Adrenal gland (tissue), 12 donors: ENCODE data around the gene ZXDC. TPM values are rescaled to one million over a fixed set of nuclear protein-coding genes. Genes with fewer than 3 reads are reported as not detected.

Source experiments
- DNase-seq, 7 donors: peaks; one replicate each; pipeline ENCODE4 v3.0.0-alpha.2; 2019 to 2020
- H3K27ac ChIP-seq, 5 donors: fragments of 200-600 bp; sonication (generic) in 4 of 5; 1 replicate in 3 of 5; 2 replicates in 2 of 5; pipeline versions ENCODE4 v1.5.1 to v1.8.0; 2016 to 2020; ENCODE audit warnings: mild to moderate bottlenecking in 1 of 5
- H3K27me3 ChIP-seq: fragments of 200-600 bp; 2 replicates; pipeline ENCODE4 v1.8.0; 2021
- H3K36me3 ChIP-seq, 2 donors: fragments of 200-600 bp; replicated peaks in 1 of 2; 1 replicate in 1 of 2; 2 replicates in 1 of 2; pipeline versions ENCODE4 v1.5.1 to v1.8.0; 2018 to 2022
- H3K4me1 ChIP-seq, 2 donors: fragments of 200-600 bp; replicated peaks in 1 of 2; 1 replicate in 1 of 2; 2 replicates in 1 of 2; pipeline versions ENCODE4 v1.5.1 to v1.8.0; 2018 to 2021
- H3K4me3 ChIP-seq, 4 donors: fragments of 200-600 bp; sonication (generic) in 3 of 4; one replicate each; pipeline ENCODE4 v1.5.1; 2016 to 2018
- H3K9me3 ChIP-seq, 3 donors: fragments of 200-600 bp; sonication (generic) in 1 of 3; replicated peaks in 1 of 3; 1 replicate in 2 of 3; 2 replicates in 1 of 3; pipeline versions ENCODE4 v1.5.1 to v1.8.0; 2016 to 2021
- CTCF ChIP-seq, 6 experiments: fragments of 450-650 bp in 4 of 6; fragments of 200-600 bp in 2 of 6; sonication (generic) in 1 of 6; IDR thresholded peaks; 1 replicate in 5 of 6; 2 replicates in 1 of 6; pipeline versions ENCODE4 v1.5.1 to v1.8.0; 2016 to 2021; ENCODE audit warnings: antibody characterized with exemption in 6 of 6, mild to moderate bottlenecking in 2 of 6, moderate library complexity in 1 of 6
- POLR2A ChIP-seq, 2 donors: fragments of 450-650 bp; IDR thresholded peaks; one replicate each; pipeline ENCODE4 v1.6.1; 2017; ENCODE audit warnings: antibody characterized with exemption in 2 of 2, mild to moderate bottlenecking in 2 of 2, moderate library complexity in 1 of 2
- WGBS, 4 donors: extraction: QIAGEN DNeasy Blood & Tissue Kit in 2 of 4; methylation state at CpG; one replicate each; pipeline versions ENCODE4 v1.1.5 to v1.1.7; 2013 to 2017; 5-methylcytosine and 5-hydroxymethylcytosine counted together
- intact Hi-C, 2 donors: fragments of 100-400 bp; cut with DNase I; formaldehyde crosslinking; loops; one replicate each; pipeline versions ENCODE4 v1.14.1 to v1.15.0; 2022 to 2023
- polyA plus RNA-seq, 3 donors: library from polyadenylated mRNA; stranded (reverse); fragments of 200-250 nt in 2 of 3; fragments of 350-450 nt in 1 of 3; fragmentation: Illumina TruSeq in 1 of 3; extraction: RNeasy Lipid Tissue Mini Kit (QIAGEN cat#74804) in 1 of 3; gene quantifications; one replicate each; pipeline ENCODE4 v1.2.3, GENCODE V29; 2013 to 2014
- total RNA-seq, 9 donors: library from RNA; depleted of rRNA in 4 of 9; stranded (reverse); fragments of >200 nt in 4 of 9; fragments of 120-200 nt in 1 of 9; fragmentation: NEBNext Ultra II Directional in 1 of 9; extraction: Animal tissue kit (Norgen Biotek cat#: 25700) in 1 of 9; gene quantifications; one replicate each; pipeline versions ENCODE4 v1.1.0 to v1.2.4, GENCODE V29; 2013 to 2023
- donor health status: healthy with polysubstance abuse.
- donor health status: Bipolar disorder and iron deficiency.
- donor health status: DM: yes; HTN: yes; CAD: no.
- donor health status: DM: no; HTN: no; CAD: no.
- donor health status: DM: no; HTN: no; CAD: no.
- donor health status: DM: yes; HTN: yes; CAD: no.

Gene ZXDC
- total and polyA plus RNA-seq, 12 donors = 16.4 to 45.2 (median 30.3) TPM

- no peaks in the 10 kb centered on the region for H3K36me3 ChIP-seq
- no peaks in the 10 kb centered on the region for H3K9me3 ChIP-seq
- no peak overlapping the region for H3K4me3 ChIP-seq
- no peak overlapping the region for H3K27ac ChIP-seq
- TF ChIP-seq POLR2A (IDR thresholded peaks at IDR 0.05) (no peak), CTCF (IDR thresholded peaks at IDR 0.05) (no peak)
- peaks cover 7 to 11% of the 10 kb centered on the region in 2 donors for H3K4me1 ChIP-seq
- 90 to 95% (median 92%) methylated on average over 8 of the region's 8 CpGs for WGBS, 4 donors
- DNase-seq = no peak
- intact Hi-C loops = no loop called here
- H3K27me3 ChIP-seq = no peaks in the 10 kb centered on the region
Measured at GRCh38 chr3:126485176-126485897, 9.6 kb upstream of the ZXDC start.

- WGBS, 4 donors = 54 to 69% (median 62%) methylated on average over 3 of the region's 3 CpGs
- intact Hi-C loops = no loop called here
- peaks cover 7 to 11% of the 10 kb centered on the region in 2 donors for H3K4me1 ChIP-seq
- H3K36me3 ChIP-seq = no peaks in the 10 kb centered on the region
- H3K9me3 ChIP-seq = no peaks in the 10 kb centered on the region
- no peaks in the 10 kb centered on the region for H3K27me3 ChIP-seq
- no peak for DNase-seq
- no peak overlapping the region for H3K4me3 ChIP-seq
- no peak overlapping the region for H3K27ac ChIP-seq
- TF ChIP-seq POLR2A (IDR thresholded peaks at IDR 0.05) = no peak
- no peak for TF ChIP-seq CTCF (IDR thresholded peaks at IDR 0.05)
Measured at GRCh38 chr3:126484662-126485061, 9.0 kb upstream of the ZXDC start.

DNA sequence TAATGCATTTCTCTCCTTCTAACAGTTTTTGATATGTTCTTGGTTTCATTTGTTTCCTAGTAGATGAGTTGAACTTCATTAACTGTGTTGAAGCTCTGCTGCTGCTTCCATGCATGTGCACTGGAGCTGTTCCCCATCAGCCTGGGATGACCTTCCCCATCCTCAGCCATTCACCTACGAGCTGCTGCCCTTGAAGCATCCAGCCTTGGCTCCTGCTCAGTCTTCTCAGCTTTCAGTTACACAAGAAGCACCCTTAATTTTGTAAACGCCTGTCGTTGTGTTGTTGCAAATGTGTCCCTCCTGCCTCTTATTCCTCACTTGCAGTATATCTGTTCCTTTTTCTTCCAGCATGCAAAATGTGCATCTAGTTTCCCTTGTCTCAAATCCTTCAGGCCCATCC lies 8.5 kb upstream of the ZXDC start:
- peak in 1 of 7 donors; percentile 47 for DNase-seq
- no peaks in the 10 kb centered on the region for H3K36me3 ChIP-seq
- H3K27ac ChIP-seq = no peak overlapping the region
- TF ChIP-seq POLR2A (IDR thresholded peaks at IDR 0.05) (no peak), CTCF (IDR thresholded peaks at IDR 0.05) (no peak)
- intact Hi-C loops = no loop called here
- H3K4me1 ChIP-seq = peaks cover 7 to 11% of the 10 kb centered on the region in 2 donors
- H3K4me3 ChIP-seq = no peak overlapping the region
- H3K27me3 ChIP-seq = no peaks in the 10 kb centered on the region
- 38 to 59% (median 47%) methylated on average over 3 of the region's 3 CpGs for WGBS, 4 donors
- H3K9me3 ChIP-seq = no peaks in the 10 kb centered on the region

GRCh38 chr3:126483321-126483761 lies 7.7 kb upstream of the ZXDC start:
- intact Hi-C loops = no loop called here

More at GRCh38 chr3:126483321-126483761, 7.7 kb upstream of the ZXDC start:
- Histone ChIP-seq H3K27me3 (no peaks in the 10 kb centered on the region), H3K4me1 (peaks cover 7 to 11% of the 10 kb centered on the region in 2 donors), H3K4me3 (no peak overlapping the region), H3K9me3 (no peaks in the 10 kb centered on the region), H3K36me3 (no peaks in the 10 kb centered on the region), H3K27ac (no peak overlapping the region)
- DNase-seq = no peak
- TF ChIP-seq POLR2A (IDR thresholded peaks at IDR 0.05) = no peak
- no peak for TF ChIP-seq CTCF (IDR thresholded peaks at IDR 0.05)
- 73 to 91% (median 82%) methylated on average over 6 to 14 of the region's 14 CpGs for WGBS, 4 donors
